HepG2 (cell line): Measurements from ENCODE around the gene UST. TPM values are rescaled to one million over a fixed set of nuclear protein-coding genes. Genes with fewer than 3 reads are reported as not detected.

Experiments
- GPN1 ChIP-seq: sonication (generic); formaldehyde crosslinking; IDR thresholded peaks from 2 replicates; pipeline ENCODE4 v1.5.1; 2020; ENCODE audit warnings: missing genetic modification reagents, borderline replicate concordance
- HIC2 ChIP-seq: sonication (generic); formaldehyde crosslinking; IDR thresholded peaks from 2 replicates; pipeline ENCODE4 v1.9.0; 2022; ENCODE audit warnings: low read depth, missing genetic modification reagents
- HMGXB3 ChIP-seq: sonication (generic); formaldehyde crosslinking; IDR thresholded peaks from 2 replicates; pipeline ENCODE4 v1.4.0; 2020; ENCODE audit warnings: missing genetic modification reagents, borderline replicate concordance
- SCMH1 ChIP-seq: sonication (generic); formaldehyde crosslinking; IDR thresholded peaks from 2 replicates; pipeline ENCODE4 v1.9.0; 2021; ENCODE audit warnings: missing genetic modification reagents, mild to moderate bottlenecking, borderline replicate concordance
- SMARCC2 ChIP-seq: fragments of 450-650 bp; IDR thresholded peaks from 2 replicates; pipeline ENCODE4 v1.6.1; 2017; ENCODE audit warnings: antibody characterized with exemption, mild to moderate bottlenecking
- TBL1XR1 ChIP-seq: fragments of 150-350 bp; IDR thresholded peaks from 2 replicates; pipeline ENCODE4 v1.6.1; 2014; ENCODE audit warnings: borderline replicate concordance, low read length; ENCODE audit not compliant: partially characterized antibody
- TFAP4 ChIP-seq: sonication (generic); IDR thresholded peaks from 2 replicates; pipeline ENCODE4 v1.6.1; 2016; ENCODE audit warnings: low read depth, borderline replicate concordance
- ZFYVE20 ChIP-seq: sonication (generic); formaldehyde crosslinking; IDR thresholded peaks from 2 replicates; pipeline ENCODE4 v1.8.0; 2023; ENCODE audit warnings: low read depth, mild to moderate bottlenecking, moderate library complexity, missing genetic modification reagents, borderline replicate concordance
- ZNF232 ChIP-seq: sonication (generic); formaldehyde crosslinking; IDR thresholded peaks from 2 replicates; pipeline ENCODE4 v1.4.0; 2020; ENCODE audit warnings: missing genetic modification reagents, borderline replicate concordance
- ZNF605 ChIP-seq: sonication (generic); formaldehyde crosslinking; IDR thresholded peaks from 2 replicates; pipeline ENCODE4 v1.8.0; 2022; ENCODE audit warnings: mild to moderate bottlenecking, missing genetic modification reagents
- ZNF691 ChIP-seq: sonication (generic); formaldehyde crosslinking; IDR thresholded peaks from 2 replicates; pipeline ENCODE4 v1.4.0; 2020; ENCODE audit warnings: missing genetic modification reagents, low read depth, mild to moderate bottlenecking, borderline replicate concordance
- ZNF782 ChIP-seq: sonication (generic); formaldehyde crosslinking; IDR thresholded peaks from 2 replicates; pipeline ENCODE4 v1.4.0; 2020; ENCODE audit warnings: missing genetic modification reagents, mild to moderate bottlenecking, borderline replicate concordance
- ZNF891 ChIP-seq: sonication (generic); formaldehyde crosslinking; IDR thresholded peaks from 2 replicates; pipeline ENCODE4 v1.5.0; 2020; ENCODE audit warnings: mild to moderate bottlenecking, missing genetic modification reagents
- polyA plus RNA-seq, 8 experiments: library from polyadenylated mRNA; depleted of rRNA in 3 of 8; stranded (reverse) in 7 of 8; unstranded in 1 of 8; fragments of >200 nt; fragmentation: Illumina TruSeq in 4 of 8; extraction: Trizol in 4 of 8; gene quantifications; 2 replicates each; pipeline versions ENCODE4 v1.2.1 to v1.2.3, GENCODE V29; 2011 to 2016; ENCODE audit warnings: low read depth in 4 of 8, missing spikeins in 1 of 8, mixed read lengths in 1 of 8; ENCODE audit not compliant: insufficient read depth in 1 of 8
- total RNA-seq, 5 experiments: library from RNA; depleted of rRNA; stranded (reverse); fragments of >200 nt; fragmentation: Illumina TruSeq; extraction: Trizol; gene quantifications; 2 replicates each; pipeline ENCODE4 v1.2.3, GENCODE V29; 2016; ENCODE audit warnings: low read depth in 1 of 5

Gene UST
- total and polyA plus RNA-seq, 2 of the 13 experiments (the other 11 are each of a cell fraction or from before 2014, with no cell fraction given), result 0.27 TPM; not detected in 1

- TF ChIP-seq TFAP4 (no peak), SMARCC2 (no peak), ZNF232 (no peak; the same call in 1 of the 2 replicates), ZFYVE20 (CRISPR knock-in tag) (no peak), GPN1 (no peak), SCMH1 (CRISPR knock-in tag) (no peak), ZNF605 (no peak), ZNF691 (CRISPR knock-in tag) (no peak), HIC2 (0 out of 2 replicates have a peak, but pooled peaks have one; percentile 43), ZNF891 (CRISPR knock-in tag) (no peak), TBL1XR1 (no peak), HMGXB3 (CRISPR knock-in tag) (no peak; the same call in 1 of the 2 replicates), ZNF782 (CRISPR knock-in tag) (no peak)
These were observed 232.4 kb downstream of the UST start (continued) for GRCh38 chr6:148979014-148979901.
